Spleen (tissue), 7 donors: ENCODE results near the gene KMO.

Experiments used
- CTCF ChIP-seq, 11 experiments: fragments of 200-600 bp in 7 of 11; fragments of 450-650 bp in 4 of 11; sonication (generic) in 4 of 11; IDR thresholded peaks in 8 of 11; conservative IDR thresholded peaks in 3 of 11; 1 replicate in 7 of 11; 2 replicates in 4 of 11; pipeline versions ENCODE4 v1.4.0 to v1.8.0; 2016 to 2021; ENCODE audit warnings: antibody characterized with exemption in 11 of 11, inconsistent platforms in 4 of 11, mild to moderate bottlenecking in 1 of 11
- POLR2A ChIP-seq, 3 donors: fragments of 450-650 bp; IDR thresholded peaks; one replicate each; pipeline ENCODE4 v1.5.1; 2017; ENCODE audit warnings: antibody characterized with exemption in 3 of 3, mild to moderate bottlenecking in 1 of 3
- POLR2AphosphoS5 ChIP-seq, 3 donors: sonication (generic); formaldehyde crosslinking; IDR thresholded peaks; one replicate each; pipeline ENCODE4 v1.5.1; 2017; ENCODE audit warnings: antibody characterized with exemption in 3 of 3
- donor health status: DM: no; HTN: no; CAD: no; lungs with moderate emphysema.
- donor health status: DM: no; HTN: no; CAD: no.
- donor health status: DM: no; HTN: no; CAD: no.

GRCh38 chr1:241519308-241520079, 12.7 kb upstream of the KMO start, which contains the start of gene FH:
- TF ChIP-seq POLR2A (IDR thresholded peaks at IDR 0.05) (peak in 2 of 3 donors; percentile 36 to 51), CTCF (IDR thresholded peaks at IDR 0.05 in 8 of 11, conservative IDR thresholded peaks at IDR 0.05 in 3 of 11) (peak in 1 of 11 experiments; percentile 12), POLR2AphosphoS5 (IDR thresholded peaks at IDR 0.05) (peak; percentile 94 to 97 (median 96))
